NAMALWA (cell line): ENCODE data around the gene NTM.
A peak's percentile ranks its signal among the peaks of the same experiment; 100 is the strongest.

Source experiments
- DNase-seq: peaks from one replicate; pipeline ENCODE4 v3.0.0-alpha.2; 2015; ENCODE audit warnings: low spot score

The NTM gene

GRCh38 chr11:132075447-132075846 is 705.0 kb downstream of the NTM start:
- no peak for DNase-seq

DNA sequence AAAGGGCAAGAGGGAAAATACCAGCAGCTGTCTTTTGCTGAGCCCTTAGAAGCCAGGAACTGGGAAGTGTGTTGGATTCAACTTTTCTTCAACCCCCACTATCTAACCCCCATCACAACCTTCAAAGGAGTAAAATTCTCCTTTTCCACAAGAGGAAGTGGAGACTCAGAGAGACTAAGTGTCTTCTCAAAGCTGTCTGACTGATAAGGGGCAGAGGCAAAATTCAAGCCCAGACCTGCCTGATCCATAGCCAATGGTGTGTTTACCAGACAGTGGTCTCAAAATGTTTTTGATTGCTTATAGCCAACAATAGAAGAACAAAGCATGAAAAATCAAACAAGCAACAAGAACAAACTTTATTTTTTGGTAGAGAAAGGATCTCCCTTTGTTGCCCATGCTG is 707.0 kb downstream of the NTM start:
- DNase-seq: no peak

DNA sequence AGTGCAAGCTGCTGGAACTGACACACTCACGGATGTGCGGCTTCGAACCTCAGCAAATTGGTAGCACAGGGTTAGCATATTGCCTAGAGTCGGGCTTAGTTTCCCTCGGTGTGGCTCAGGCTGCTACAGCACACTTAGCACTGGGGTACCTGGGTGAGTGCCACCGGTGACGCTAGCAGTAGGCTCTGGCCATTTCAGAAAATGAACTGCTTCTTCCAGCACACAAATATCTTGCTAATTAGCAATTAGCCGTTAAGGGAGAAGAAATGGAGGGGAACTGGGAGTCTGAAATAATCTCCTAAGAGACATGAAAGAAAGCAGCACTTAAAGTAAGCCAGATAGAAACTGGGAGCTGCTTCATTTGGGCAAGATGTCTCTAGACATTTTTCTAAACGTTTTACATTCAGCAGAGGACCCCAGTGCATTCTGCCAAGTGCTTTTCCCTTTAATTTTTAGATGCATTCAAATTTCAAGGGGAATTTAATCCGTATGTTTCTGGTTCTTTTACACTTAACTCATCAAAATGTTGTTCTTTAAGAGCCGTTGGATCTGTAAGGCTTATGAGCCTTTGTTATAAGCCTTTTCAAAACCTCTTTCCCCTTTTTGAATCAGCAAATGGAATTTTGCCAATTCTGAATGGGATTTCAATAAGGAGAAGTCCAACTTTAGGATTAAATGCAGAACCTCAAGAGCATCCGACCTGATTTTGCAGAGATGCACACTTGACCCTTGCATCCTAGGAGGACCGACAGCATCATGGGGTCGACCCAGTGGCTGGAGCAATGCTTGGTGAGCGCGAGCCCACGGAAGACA is 708.1 kb downstream of the NTM start:
- no peak for DNase-seq

- DNase-seq: no peak
Observed at GRCh38 chr11:132080127-132080526, 709.7 kb downstream of the NTM start.

DNA sequence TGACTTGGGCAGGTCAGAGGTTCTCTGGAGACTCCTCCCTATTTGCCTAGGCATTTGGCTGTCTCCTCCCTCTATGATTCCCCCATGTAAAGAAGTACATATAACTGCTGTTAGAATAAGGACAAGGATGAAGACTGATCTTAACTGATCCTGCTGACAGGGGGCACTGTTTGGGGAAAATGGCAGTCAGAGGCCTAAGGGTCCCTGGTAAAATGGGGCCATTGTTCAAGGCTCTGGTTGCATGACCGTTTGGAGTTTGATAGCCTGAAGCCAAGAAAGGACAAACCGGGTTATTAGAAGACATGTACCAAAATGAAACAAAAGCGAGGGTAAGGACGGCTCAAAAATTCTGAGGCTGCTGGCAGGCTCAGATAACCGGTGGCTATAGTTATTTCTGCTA is 712.2 kb downstream of the NTM start:
- DNase-seq: no peak

DNA sequence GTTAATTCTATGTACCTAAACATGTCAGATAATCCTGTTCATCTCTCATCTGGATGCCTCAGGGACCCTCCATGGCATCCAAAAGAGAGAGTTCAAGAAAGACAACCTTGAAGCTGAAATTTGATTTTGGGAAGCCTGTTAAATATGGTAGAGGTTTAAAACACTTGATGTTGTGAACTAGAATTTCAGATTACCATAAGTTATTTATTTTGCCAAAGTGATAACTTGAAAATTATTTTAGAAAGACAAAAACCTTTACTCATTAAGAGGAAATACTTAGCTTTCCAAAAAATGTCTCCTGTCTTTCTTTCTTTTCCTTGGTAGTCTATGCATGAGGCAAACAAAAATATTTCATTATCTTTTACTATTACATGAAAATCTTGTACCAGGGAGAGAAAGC is 714.0 kb downstream of the NTM start:
- no peak for DNase-seq

GRCh38 chr11:132087148-132087547 is 716.7 kb downstream of the NTM start:
- DNase-seq: no peak

DNA sequence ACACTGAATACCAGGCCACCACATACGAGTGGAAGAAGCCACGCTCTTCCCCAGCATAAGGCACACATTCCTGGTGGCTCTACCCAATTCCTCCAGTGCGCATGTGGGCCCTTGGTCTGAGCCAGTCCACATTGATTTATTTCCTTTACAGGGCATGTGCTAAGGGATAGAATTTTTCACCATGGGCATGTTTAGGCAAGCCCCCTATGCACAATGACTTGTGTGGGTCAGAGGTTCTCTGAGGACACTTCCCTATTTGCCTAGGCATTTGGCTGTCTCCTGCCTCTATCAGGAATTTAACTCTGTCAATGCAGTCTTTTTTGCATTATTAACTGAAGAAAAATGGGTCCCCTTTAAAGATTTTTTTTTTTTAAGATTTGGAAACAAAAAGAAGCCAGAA is 718.1 kb downstream of the NTM start:
- DNase-seq: no peak

- no peak for DNase-seq
Observed at GRCh38 chr11:132093536-132094259, 723.3 kb downstream of the NTM start.

DNA sequence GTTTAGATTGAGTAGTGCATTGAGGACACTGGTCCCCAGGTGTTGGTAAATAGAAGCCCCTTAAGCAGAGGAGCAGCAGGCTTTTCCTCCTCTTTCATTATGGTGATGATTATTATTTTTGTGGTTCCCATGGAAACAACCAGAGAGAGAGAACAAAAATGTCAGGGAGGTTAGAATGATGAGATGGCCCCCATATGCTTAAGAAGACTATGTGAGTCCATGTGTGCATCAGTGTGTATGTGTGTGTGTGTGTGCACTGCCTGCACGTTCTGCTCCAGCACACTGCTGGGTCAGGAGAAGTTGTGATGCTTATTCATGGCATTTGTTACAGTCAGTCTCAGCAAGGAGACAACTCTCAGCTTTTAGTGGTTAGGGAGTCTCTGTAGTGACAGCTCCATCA is 724.2 kb downstream of the NTM start:
- DNase-seq: no peak

- no peak for DNase-seq
Observed at GRCh38 chr11:132095230-132096131, 725.1 kb downstream of the NTM start.

DNA sequence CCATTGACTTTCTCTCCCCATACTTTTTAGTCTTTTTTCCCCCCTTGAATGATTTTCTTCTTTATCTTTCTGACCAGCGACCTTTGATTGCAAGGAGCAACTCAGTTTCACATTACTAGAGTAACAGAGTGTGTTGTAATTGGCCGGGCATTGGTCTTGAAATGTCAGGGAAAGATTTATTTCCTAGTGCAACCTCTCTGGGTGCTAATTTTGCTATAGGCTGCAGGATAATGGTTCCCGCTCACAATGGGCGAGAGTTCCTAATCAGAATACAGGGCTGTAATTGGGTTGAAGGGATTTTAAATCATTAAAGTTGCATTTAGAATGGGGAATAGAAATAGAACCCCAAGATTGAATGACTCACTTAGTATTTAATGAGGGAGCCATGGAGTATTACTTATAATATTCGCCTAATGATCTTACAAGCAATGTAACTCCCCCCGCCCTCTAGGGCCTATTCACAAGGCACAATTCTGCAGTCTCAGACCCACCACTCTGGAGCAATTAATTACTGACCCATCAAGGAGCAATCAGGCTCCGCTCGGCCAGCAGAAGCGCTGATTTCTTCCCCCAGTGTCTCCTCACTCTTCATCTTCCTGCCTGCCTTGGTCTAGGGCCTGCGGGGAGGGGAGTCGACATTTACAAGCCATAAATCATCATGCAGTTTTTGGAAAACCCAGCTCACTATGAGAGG is 725.9 kb downstream of the NTM start:
- DNase-seq: no peak

GRCh38 chr11:132099692-132100091 is 729.3 kb downstream of the NTM start:
- DNase-seq: peak; percentile 69

- no peak for DNase-seq
Observed at GRCh38 chr11:132100583-132100982, 730.2 kb downstream of the NTM start.

DNA sequence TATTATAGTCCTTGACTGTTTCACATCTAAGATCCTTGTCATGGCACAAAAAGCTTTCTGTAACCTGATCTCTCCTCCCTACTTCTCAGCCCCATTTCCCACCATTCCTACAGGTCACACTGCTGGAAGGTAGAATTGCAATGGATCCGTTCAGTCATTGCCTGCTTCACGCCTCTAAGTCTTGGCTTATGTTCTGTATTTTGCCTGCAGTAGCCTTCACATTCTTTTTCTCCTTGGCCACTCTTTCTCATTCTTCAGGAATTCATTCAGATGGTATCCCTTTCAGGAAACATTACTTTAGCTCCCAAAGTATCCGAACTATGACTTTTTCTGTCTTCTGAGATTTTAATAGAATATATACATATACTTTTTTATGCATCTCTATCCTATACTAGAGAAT is 731.5 kb downstream of the NTM start:
- DNase-seq: no peak

- DNase-seq: no peak
Observed at GRCh38 chr11:132103021-132103420, 732.6 kb downstream of the NTM start.

GRCh38 chr11:132106096-132106982 is 735.9 kb downstream of the NTM start:
- DNase-seq: no peak

GRCh38 chr11:132111316-132111715 is 740.9 kb downstream of the NTM start:
- DNase-seq: no peak

DNA sequence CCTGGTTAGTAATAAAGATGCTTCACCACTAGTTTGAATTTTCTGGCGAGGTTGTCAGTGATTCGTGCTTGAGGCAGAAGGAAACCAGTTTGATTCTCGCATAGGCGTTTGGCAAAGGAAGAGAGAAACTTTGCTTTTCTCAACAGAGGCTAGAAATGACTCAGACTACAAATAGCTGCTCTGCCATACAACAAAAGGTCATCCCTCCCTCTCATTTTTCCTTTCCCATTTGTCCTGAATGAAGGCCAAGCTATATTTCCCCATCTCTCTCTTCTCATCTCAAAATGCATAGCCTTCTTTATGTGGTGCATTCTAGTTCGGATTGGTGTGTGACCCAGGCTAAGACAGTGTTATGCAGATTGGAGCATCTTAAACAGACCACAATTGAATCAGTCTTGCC is 741.4 kb downstream of the NTM start:
- no peak for DNase-seq

GRCh38 chr11:132112846-132113245 is 742.4 kb downstream of the NTM start:
- DNase-seq: no peak

DNA sequence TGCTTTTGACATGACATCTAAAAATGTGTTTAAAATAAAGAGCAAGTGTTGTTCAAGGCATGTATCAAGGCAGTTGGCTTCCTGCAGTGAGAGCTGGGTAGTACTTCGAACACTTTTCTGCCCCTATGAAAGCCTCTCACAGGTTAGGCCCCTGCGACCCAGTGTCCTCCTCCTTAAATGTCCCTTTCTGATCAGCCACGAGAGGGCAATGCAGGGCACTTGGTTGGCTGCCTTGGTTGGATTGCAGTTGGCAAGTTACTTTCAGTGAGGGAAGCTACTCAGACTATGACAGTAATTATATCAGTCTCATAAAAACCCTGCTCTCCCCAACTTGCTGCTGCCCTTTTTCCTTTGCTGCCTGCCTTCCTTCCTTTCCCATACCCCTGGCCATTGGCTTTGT is 743.8 kb downstream of the NTM start:
- peak; percentile 45 for DNase-seq
